ENCODE measurements around the gene STXBP5.

DNA sequence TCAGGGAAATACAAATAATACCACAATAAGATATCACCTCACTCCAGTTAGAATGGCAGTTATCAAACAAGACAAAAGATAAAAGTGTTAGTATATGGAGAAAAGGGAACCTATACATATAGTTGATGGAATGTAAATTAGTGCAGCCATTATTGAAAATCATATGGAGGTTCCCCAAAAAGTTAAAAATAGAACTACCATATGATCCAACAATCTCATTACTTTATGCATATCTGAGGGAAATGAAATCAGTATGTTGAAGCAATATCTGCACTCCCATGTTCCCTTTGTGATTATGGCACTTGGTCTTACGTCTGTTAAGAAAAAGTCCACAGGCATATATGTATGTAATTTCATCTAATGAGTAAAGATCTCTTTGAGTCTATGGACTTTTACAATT is 96.9 kb downstream of the STXBP5 start:
- TF ChIP-seq POLR2A (IDR thresholded peaks at IDR 0.05), result no peak
- TF ChIP-seq, protein P1, sequence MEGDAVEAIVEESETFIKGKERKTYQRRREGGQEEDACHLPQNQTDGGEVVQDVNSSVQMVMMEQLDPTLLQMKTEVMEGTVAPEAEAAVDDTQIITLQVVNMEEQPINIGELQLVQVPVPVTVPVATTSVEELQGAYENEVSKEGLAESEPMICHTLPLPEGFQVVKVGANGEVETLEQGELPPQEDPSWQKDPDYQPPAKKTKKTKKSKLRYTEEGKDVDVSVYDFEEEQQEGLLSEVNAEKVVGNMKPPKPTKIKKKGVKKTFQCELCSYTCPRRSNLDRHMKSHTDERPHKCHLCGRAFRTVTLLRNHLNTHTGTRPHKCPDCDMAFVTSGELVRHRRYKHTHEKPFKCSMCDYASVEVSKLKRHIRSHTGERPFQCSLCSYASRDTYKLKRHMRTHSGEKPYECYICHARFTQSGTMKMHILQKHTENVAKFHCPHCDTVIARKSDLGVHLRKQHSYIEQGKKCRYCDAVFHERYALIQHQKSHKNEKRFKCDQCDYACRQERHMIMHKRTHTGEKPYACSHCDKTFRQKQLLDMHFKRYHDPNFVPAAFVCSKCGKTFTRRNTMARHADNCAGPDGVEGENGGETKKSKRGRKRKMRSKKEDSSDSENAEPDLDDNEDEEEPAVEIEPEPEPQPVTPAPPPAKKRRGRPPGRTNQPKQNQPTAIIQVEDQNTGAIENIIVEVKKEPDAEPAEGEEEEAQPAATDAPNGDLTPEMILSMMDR (IDR thresholded peaks at IDR 0.05), result no peak
- no peak for TF ChIP-seq EP300 (IDR thresholded peaks at IDR 0.05)

Measured in ovary (tissue), 3 donors.